Activated naive CD8-positive, alpha-beta T cell treated with anti-CD3 and anti-CD28 coated beads, Interleukin-2, amount 50 U/mL, for 24 hours (primary cell): ENCODE results near the gene DENND1A.
"Not testable (repeated sequence)": the region's sequence is repeated elsewhere in the genome, so short reads cannot be mapped to it uniquely, and the experiment has no call there.

Experiments
- ATAC-seq: fragments of 150-1000 bp; cut with Tn5 transposase; one replicate; pipeline ENCODE4 v1.10.0; 2021
- DNase-seq: peaks from one replicate; pipeline ENCODE4 v3.0.0; 2021
- H3K27ac Mint-ChIP-seq: one replicate; pipeline ENCODE4 v1.8.0; 2021; ENCODE audit warnings: mild to moderate bottlenecking, mixed read lengths
- H3K27me3 Mint-ChIP-seq: one replicate; pipeline ENCODE4 v1.8.0; 2021; ENCODE audit warnings: mixed read lengths
- H3K36me3 Mint-ChIP-seq: one replicate; pipeline ENCODE4 v1.8.0; 2021; ENCODE audit warnings: low read depth, mixed read lengths
- H3K4me1 Mint-ChIP-seq: one replicate; pipeline ENCODE4 v1.8.0; 2021; ENCODE audit warnings: mixed read lengths
- H3K4me3 Mint-ChIP-seq: one replicate; pipeline ENCODE4 v1.8.0; 2021; ENCODE audit warnings: mild to moderate bottlenecking, moderate library complexity, mixed read lengths
- H3K9me3 Mint-ChIP-seq: one replicate; pipeline ENCODE4 v1.8.0; 2021; ENCODE audit warnings: mixed read lengths

DENND1A gene

DNA sequence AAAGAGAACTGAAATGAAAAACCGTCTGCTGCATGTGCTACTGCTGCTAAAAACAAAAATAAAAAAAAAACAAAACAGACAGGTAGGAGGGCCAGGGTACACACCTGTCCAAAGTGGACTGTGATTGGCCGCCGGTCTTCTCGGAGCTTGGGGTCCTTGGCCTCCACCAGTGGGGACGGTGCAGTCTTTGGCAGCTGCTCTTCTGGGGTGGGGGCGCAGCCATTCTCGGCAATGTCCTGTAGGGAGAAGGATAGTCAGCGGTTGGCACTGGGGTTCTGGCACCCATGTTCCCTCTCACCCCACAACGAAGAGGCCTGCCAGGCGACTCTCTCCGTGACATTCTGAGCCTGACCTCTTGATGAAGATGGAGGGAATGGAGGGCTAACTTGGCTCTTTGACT, 489.7 kb downstream of the DENND1A start:
- ATAC-seq = no peak
- H3K36me3 Mint-ChIP-seq = peaks cover 2% of the 10 kb centered on the region

DNA sequence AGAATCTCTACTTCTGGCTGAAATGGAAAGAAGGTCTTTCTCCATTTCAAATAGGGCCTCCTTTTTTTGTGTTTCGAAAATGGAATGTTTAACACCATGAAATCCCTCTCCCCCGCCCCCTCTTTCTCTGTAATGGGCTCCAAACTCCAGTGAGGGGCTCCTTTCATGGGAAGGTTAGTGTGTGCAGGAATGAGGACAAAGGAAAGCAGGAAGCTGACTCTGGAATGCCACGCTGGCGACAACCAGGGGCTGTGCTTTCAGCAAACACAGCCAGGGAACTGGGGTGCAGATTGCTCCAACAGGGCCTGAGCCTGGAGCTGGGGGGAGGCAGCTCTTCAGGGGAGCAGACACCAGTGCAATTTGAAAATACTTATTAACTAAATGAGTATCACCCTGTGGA, 491.1 kb downstream of the DENND1A start:
- DNase-seq (no peak), ATAC-seq (no peak)
- H3K27ac Mint-ChIP-seq = no peak overlapping the region
- H3K9me3 Mint-ChIP-seq = no peaks in the 10 kb centered on the region
- H3K4me3 Mint-ChIP-seq = no peak overlapping the region
- no peaks in the 10 kb centered on the region for H3K27me3 Mint-ChIP-seq
- H3K36me3 Mint-ChIP-seq = peaks cover 9% of the 10 kb centered on the region
- H3K4me1 Mint-ChIP-seq = no peaks in the 10 kb centered on the region

More for the DNA sequence above, 489.7 kb downstream of the DENND1A start:
- Mint-ChIP-seq H3K4me1 (no peaks in the 10 kb centered on the region), H3K9me3 (no peaks in the 10 kb centered on the region), H3K4me3 (no peak overlapping the region), H3K27ac (no peak overlapping the region), H3K27me3 (no peaks in the 10 kb centered on the region)
- DNase-seq = no peak

DNA sequence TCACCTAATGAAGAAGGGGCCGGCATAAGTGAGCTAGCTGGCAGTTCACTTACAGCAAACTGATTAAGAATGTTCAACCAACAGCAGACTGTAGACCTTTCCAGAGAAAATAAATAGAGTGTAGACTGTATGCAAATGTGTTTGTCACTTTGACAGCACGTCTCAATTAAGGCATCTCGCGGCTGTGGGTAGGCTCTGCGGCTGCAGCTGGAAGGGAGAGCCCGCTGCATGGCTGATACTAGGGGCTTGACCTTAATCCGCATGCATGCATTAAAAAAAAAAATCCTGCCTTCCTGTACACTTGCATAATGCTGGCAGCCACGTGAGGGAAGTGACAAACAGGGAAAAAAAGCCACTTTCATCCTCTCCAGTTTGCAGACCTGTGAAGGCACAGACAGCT, 491.6 kb downstream of the DENND1A start:
- Mint-ChIP-seq H3K27ac (no peak overlapping the region), H3K4me1 (no peaks in the 10 kb centered on the region), H3K36me3 (peaks cover 11% of the 10 kb centered on the region), H3K27me3 (no peaks in the 10 kb centered on the region), H3K9me3 (no peaks in the 10 kb centered on the region), H3K4me3 (no peak overlapping the region)
- DNase-seq (no peak), ATAC-seq (no peak)

DNA sequence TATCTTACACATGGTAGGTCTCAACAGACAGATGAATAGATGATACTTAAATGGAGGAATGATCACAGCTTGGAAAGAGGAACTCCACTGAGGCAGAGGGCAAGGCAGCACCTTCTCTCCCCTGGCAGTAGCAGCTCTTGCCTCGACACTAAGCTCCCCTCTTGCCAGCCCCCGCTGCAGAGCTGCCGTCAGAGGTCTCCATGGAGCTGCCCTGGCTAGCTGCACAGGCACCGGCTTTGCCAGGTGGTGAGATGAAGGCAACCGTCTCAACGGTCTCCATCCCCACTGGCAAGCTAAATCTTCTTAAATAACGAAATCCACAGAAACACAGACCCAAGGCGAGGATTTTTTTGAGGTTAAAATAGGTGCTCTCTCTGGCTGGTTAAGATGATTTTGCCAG, 492.7 kb downstream of the DENND1A start:
- H3K9me3 Mint-ChIP-seq = no peaks in the 10 kb centered on the region
- peaks cover 13% of the 10 kb centered on the region for H3K36me3 Mint-ChIP-seq
- H3K27me3 Mint-ChIP-seq = no peaks in the 10 kb centered on the region
- no peak for DNase-seq
- no peak for ATAC-seq
- H3K4me3 Mint-ChIP-seq = no peak overlapping the region
- H3K4me1 Mint-ChIP-seq = no peaks in the 10 kb centered on the region
- H3K27ac Mint-ChIP-seq = no peak overlapping the region

DNA sequence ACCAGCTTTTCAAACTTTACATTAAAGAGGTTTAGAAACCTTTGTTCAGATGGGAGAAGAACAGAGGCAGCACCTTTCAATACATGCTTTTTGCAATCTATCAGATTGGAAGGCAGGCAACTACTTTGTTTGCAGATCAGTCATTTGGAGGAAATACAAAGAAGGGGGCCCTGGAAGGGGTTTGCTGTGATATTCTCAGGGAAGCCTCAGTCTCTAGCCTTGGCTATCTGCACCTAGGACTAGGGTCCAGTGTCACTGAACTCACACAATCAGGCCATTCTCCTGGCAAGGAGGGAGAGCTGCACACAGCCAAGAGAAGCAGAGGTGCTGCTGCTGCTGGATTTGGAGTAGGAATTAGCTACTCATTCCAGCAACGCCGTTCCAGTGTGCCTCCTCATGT, 494.5 kb downstream of the DENND1A start:
- no peaks in the 10 kb centered on the region for H3K4me1 Mint-ChIP-seq
- no peaks in the 10 kb centered on the region for H3K27me3 Mint-ChIP-seq
- no peaks in the 10 kb centered on the region for H3K9me3 Mint-ChIP-seq
- H3K27ac Mint-ChIP-seq = no peak overlapping the region
- ATAC-seq = no peak
- DNase-seq = no peak
- H3K4me3 Mint-ChIP-seq = no peak overlapping the region
- peaks cover 17% of the 10 kb centered on the region for H3K36me3 Mint-ChIP-seq

DNA sequence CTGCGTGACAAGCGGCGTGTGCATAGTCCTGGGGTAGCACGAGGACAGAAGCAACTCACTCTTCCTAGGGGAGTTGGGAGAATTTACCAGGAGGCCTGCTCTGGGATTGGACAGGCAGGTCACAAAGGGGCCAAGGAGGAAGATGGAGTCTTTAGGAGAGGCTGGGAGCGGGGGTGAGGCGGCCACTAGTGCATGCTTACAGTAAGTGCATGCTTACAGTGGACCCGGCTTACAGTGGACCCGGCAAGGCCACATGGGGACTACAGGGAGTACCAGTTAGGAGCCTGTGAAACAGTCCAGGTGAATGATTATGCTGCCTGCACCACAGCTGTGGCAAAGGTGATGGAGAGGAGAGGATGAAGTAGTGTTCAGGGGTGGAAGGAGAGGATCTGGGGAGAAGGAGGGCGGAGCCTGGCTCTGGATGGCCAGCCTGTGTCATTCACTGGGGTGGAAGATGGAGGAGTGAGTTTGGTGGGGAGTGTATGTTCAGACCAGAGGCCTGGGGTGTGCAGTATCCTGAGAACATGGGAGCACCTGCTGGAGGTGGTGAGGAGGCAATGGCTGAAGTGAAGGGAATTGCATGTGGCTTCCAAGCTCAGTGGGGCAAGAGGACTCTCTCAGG, 495.2 kb downstream of the DENND1A start:
- Mint-ChIP-seq H3K27ac (no peak overlapping the region), H3K4me1 (no peaks in the 10 kb centered on the region), H3K36me3 (peaks cover 20% of the 10 kb centered on the region), H3K4me3 (no peak overlapping the region), H3K27me3 (no peaks in the 10 kb centered on the region), H3K9me3 (no peaks in the 10 kb centered on the region)
- ATAC-seq (no peak), DNase-seq (no peak)

DNA sequence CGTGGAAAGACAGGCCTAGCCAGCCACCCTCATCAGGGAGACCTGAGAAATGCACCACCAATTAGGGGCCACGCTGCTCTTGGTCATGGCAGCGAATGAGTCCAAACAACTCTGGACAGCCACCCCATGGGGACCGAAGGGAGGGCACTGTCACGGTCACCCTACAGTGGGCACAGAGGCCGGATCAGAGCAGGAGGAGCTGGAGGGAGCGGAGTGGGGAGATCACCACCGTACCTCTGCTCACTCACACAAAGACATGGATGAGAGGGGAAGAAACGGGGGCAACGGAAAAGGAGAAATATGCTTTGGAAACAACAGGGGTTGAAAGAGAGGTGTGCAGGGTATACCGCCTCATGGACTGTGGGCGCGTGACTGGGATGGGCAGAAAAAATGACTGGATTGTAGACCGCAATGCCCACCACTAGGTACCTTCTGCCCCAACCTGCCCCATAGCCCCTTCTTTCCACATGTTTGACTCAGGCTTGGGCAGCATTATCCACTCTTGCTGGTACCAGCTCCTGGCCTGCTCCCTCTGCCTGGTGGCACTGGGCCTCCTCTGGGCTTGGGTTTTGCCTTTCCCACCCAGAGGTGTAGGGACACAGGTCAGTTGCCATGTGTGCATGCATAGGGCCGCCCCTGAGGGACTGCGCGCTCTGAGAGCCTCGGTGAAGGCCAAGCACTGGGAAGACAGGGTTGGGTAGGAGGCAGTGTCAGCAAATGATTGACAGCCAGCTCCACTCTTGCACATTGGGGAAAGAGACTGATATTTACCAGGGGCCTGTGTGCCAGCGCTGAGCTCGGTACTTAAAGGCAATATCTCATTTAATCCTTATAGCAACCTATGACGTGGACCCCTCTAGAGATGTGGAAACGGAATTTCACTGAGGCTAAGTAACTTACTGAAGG, 497.3 kb downstream of the DENND1A start:
- ATAC-seq = no peak
- peaks cover 23% of the 10 kb centered on the region for H3K36me3 Mint-ChIP-seq
- H3K27ac Mint-ChIP-seq = no peak overlapping the region
- no peaks in the 10 kb centered on the region for H3K4me1 Mint-ChIP-seq
- no peak overlapping the region for H3K4me3 Mint-ChIP-seq
- H3K9me3 Mint-ChIP-seq = no peaks in the 10 kb centered on the region
- DNase-seq = no peak
- H3K27me3 Mint-ChIP-seq = no peaks in the 10 kb centered on the region

DNA sequence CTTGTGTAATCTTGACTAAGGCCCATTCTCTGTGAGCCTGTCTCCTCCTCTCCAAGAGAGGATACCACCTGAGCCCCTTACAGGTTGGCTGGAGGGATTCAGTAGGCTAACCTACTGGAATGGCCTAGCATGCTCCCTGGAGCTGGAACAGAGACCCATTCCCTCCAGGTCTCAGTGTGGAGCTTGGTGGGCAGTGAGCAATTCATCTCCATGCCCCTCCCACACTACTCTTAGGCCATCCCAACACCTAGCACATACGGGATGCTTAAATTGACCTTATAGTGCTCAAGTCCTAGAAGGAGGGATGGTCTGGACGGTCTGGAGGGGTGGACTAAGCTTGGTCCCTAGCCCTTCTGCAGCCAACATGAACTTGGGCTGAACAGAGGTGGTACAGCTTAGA, 498.3 kb downstream of the DENND1A start:
- no peak overlapping the region for H3K4me3 Mint-ChIP-seq
- no peaks in the 10 kb centered on the region for H3K9me3 Mint-ChIP-seq
- ATAC-seq = no peak
- H3K27me3 Mint-ChIP-seq = no peaks in the 10 kb centered on the region
- H3K36me3 Mint-ChIP-seq = peaks cover 23% of the 10 kb centered on the region
- H3K27ac Mint-ChIP-seq = no peak overlapping the region
- no peaks in the 10 kb centered on the region for H3K4me1 Mint-ChIP-seq
- no peak for DNase-seq

DNA sequence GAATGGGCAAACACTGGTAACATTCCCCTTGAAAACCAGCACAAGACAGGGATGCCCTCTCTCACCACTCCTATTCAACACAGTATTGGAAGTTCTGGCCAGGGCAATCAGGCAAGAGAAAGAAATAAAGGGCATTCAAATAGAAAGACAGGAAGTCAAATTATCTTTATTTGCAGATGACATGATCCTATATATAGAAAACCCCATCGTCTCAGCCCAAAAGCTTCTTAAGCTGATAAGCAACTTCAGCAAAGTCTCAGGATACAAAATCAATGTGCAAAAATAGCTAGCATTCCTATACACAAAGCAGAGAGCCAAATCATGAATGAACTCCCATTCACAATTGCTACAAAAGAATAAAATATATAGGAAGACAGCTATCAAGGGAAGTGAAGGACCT, 501.5 kb downstream of the DENND1A start:
- H3K4me3 Mint-ChIP-seq, H3K27ac Mint-ChIP-seq, H3K4me1 Mint-ChIP-seq, DNase-seq, H3K9me3 Mint-ChIP-seq, H3K27me3 Mint-ChIP-seq, ATAC-seq: not testable (repeated sequence)
- H3K36me3 Mint-ChIP-seq = peaks cover 16% of the 10 kb centered on the region

DNA sequence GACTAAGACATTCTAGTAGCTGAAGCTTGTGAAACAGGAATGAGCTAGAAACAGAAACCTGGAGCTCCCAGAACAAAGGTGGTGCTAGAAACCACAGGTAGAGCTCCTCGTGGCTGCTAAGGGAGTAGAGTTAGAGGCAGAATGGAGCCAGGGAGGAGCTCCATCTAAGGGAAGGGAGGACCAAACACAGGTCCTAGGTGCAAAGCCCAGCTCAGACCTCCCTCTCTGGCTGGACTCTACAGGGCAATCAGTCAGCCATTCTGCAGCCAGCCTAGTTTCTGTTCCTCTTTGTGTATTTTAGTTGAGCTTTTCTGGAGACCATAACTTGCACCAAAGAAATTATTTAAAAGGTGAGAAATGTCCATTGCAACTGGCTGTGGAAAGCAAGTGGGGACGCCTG, 503.5 kb downstream of the DENND1A start:
- ATAC-seq = no peak

DNA sequence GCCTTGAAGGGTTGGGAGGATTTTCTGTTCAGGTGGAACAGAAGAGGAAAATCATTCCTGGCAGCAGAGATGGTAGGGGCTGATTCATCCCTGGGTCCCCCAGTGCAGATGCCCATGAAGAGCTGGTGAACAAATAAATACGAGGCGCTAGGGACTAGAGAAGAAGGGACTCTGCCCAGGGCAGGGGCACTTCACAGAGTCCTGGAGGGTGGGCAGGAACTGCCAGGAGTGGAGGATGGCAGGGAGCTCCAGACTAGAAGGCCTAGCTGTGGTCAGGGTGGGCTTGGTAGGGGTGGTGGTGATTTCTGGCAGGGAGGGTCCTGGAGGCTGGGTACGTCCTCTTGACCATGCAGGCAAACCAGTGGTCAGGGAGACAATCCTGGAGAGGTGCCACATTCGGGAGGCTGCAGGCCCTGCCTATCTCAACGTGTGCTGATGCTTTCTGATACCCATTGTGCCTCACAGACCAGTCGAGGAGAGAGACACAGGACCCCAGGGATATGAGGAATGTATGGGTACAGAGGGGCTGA, 504.0 kb downstream of the DENND1A start:
- ATAC-seq (no peak), DNase-seq (no peak)
- Mint-ChIP-seq H3K27me3 (no peaks in the 10 kb centered on the region), H3K27ac (no peak overlapping the region), H3K4me3 (no peak overlapping the region), H3K4me1 (no peaks in the 10 kb centered on the region), H3K9me3 (no peaks in the 10 kb centered on the region), H3K36me3 (peaks cover 9% of the 10 kb centered on the region)

More for the DNA sequence above, 503.5 kb downstream of the DENND1A start:
- H3K27me3 Mint-ChIP-seq = no peaks in the 10 kb centered on the region
- no peak overlapping the region for H3K4me3 Mint-ChIP-seq
- no peaks in the 10 kb centered on the region for H3K9me3 Mint-ChIP-seq
- DNase-seq = no peak
- no peak overlapping the region for H3K27ac Mint-ChIP-seq
- H3K36me3 Mint-ChIP-seq = peaks cover 12% of the 10 kb centered on the region
- no peaks in the 10 kb centered on the region for H3K4me1 Mint-ChIP-seq

DNA sequence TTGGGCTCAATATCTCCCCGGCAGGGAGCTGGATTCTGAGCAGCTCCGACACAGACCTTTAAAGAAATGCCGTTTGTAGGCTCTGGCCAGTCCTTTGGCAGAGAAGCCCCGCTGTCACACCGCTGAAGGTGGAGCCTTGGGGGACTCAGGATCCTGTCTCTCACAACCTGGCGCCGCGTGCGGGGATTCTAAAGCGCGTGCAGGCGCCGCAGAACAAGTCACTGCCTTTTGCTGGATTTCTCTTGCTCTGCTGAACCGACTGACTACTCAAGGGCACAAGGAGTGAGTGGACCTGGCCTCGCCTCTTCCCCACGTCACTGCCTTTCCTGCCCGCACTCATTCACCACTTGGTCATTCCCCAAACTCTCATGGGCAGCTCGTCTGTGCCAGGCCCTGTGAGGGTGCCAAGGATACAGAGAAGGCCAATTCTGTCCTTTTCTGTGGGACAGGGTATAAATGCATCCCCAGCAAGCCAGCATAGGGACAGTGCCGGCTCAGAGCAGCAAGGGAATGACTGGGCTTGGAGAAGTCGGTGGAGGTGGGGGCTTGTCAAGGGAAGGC, 504.6 kb downstream of the DENND1A start:
- Mint-ChIP-seq H3K4me1 (no peaks in the 10 kb centered on the region), H3K4me3 (no peak overlapping the region), H3K27ac (no peak overlapping the region), H3K27me3 (no peaks in the 10 kb centered on the region), H3K36me3 (peaks cover 7% of the 10 kb centered on the region), H3K9me3 (no peaks in the 10 kb centered on the region)
- ATAC-seq (no peak), DNase-seq (no peak)

DNA sequence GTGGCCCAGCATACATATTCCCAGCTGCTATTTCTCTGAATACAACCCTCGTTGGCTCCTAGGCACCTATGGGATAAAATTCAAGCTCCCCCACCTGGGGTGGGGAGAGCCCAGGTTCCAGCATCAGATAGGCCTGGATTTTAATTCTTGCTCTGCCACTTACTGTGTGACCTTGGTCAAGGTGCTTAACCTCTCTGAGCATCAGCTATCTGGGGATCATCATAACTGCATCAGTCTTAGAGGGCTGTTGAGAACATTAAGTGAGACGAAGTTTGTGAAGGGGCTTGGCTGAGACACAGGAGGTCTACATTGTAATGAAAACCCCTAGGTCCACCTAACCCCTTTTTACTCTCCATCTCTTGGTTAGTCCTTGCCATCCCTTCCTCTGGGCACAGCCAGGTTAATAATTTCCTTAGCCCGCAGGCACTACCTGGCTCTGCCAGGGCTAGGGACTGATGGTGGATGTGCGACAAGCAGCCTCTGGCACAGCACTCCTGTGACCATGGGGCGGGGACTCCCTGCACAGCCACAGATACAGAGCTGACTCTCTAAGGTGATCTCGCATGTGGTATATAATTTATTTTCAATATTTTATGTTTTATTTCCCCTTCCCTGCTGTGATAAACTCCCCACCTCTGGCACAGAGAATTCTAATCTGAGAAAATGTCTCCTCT, 505.2 kb downstream of the DENND1A start:
- H3K4me3 Mint-ChIP-seq = no peak overlapping the region
- peaks cover 4% of the 10 kb centered on the region for H3K36me3 Mint-ChIP-seq
- H3K27me3 Mint-ChIP-seq = no peaks in the 10 kb centered on the region
- no peaks in the 10 kb centered on the region for H3K9me3 Mint-ChIP-seq
- ATAC-seq (no peak), DNase-seq (no peak)
- no peak overlapping the region for H3K27ac Mint-ChIP-seq
- H3K4me1 Mint-ChIP-seq = no peaks in the 10 kb centered on the region

DNA sequence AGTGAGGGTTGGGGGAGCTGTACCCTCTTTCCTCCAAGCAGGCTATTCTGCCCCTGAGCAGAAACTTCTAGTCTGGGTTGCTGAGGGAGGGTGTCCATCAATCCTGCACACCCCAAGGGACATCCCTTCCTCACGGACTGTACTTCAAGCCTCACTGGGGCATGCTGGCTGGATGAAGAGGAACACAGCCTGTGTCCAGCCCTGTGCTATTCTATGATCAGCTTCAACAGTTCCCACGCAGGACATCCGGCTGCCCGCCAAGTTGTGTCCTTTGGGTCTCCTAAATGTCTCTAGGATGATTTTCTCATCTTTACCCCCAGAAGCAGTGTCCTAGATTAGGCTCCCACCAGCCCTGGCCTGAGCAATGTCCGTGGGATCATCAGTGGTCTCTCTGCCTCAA, 505.8 kb downstream of the DENND1A start:
- no peaks in the 10 kb centered on the region for H3K9me3 Mint-ChIP-seq
- no peaks in the 10 kb centered on the region for H3K4me1 Mint-ChIP-seq
- H3K36me3 Mint-ChIP-seq = no peaks in the 10 kb centered on the region
- no peak overlapping the region for H3K4me3 Mint-ChIP-seq
- DNase-seq (no peak), ATAC-seq (no peak)
- H3K27me3 Mint-ChIP-seq = no peaks in the 10 kb centered on the region
- H3K27ac Mint-ChIP-seq = no peak overlapping the region

DNA sequence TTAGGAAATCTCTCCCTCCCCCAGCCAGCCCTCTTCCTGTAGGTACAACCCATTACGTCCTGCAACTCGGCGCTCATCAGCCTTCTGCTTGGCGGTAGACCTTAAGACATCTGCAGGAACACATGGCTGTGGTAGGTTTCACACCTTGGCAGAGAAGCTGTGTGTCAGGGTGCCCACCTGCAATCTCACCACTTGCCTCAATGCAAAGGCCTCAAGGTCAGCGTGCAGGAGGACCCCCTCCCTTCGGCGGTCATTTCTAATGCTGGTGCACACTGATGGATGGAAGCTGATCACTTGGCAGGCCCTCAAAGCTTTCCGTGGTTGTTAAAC, 506.6 kb downstream of the DENND1A start:
- no peaks in the 10 kb centered on the region for H3K4me1 Mint-ChIP-seq
- no peaks in the 10 kb centered on the region for H3K9me3 Mint-ChIP-seq
- DNase-seq (no peak), ATAC-seq (no peak)
- no peaks in the 10 kb centered on the region for H3K27me3 Mint-ChIP-seq
- H3K36me3 Mint-ChIP-seq = no peaks in the 10 kb centered on the region
- no peak overlapping the region for H3K4me3 Mint-ChIP-seq
- no peak overlapping the region for H3K27ac Mint-ChIP-seq
